PC-9 (cell line): ENCODE measurements around the gene ATAD3A. TPM values are rescaled to one million over a fixed set of nuclear protein-coding genes. Genes with fewer than 3 reads are reported as not detected.

Experiments used
- BruUV-seq: library from RNA; stranded (reverse); fragments of 400-500 nt; replicated peaks from 2 replicates; lab custom pipeline; 2021; lab: Mats Ljungman, UMichigan
- CTCF ChIA-PET: fragments of 300-600 bp; sonication (Branson Sonifier 250); formaldehyde crosslinking; loops from one replicate; lab custom pipeline; 2022; ENCODE audit warnings: antibody characterized with exemption; lab: Charles Lee
- POLR2A ChIA-PET: fragments of 300-600 bp; sonication (Branson Sonifier 250); formaldehyde crosslinking; loops from one replicate; lab custom pipeline; 2022; ENCODE audit warnings: antibody characterized with exemption; ENCODE audit not compliant: unreplicated experiment; lab: Charles Lee
- DNase-seq, 2 experiments: peaks; one replicate each; pipeline versions ENCODE4 v3.0.0 to v3.0.0-alpha.2; 2015 to 2022; ENCODE audit warnings: mixed read lengths in 1 of 2
- H2AFZ ChIP-seq: fragments of 200-600 bp; sonication (generic); 2 replicates; pipeline ENCODE4 v1.8.1; 2017; ENCODE audit warnings: antibody characterized with exemption
- H3F3A ChIP-seq: fragments of 200-600 bp; sonication (generic); 2 replicates; pipeline ENCODE4 v1.8.1; 2017; ENCODE audit warnings: antibody characterized with exemption, mild to moderate bottlenecking, low read depth; ENCODE audit not compliant: insufficient read depth
- H3K27ac ChIP-seq: fragments of 200-600 bp; sonication (generic); 2 replicates; pipeline ENCODE4 v1.6.1; 2016; ENCODE audit warnings: mixed run types
- H3K27me3 ChIP-seq: fragments of 200-600 bp; sonication (generic); 2 replicates; pipeline ENCODE4 v1.6.1; 2016; ENCODE audit warnings: low read depth, mixed run types; ENCODE audit not compliant: insufficient read depth
- H3K36me3 ChIP-seq: fragments of 200-600 bp; sonication (generic); 2 replicates; pipeline ENCODE4 v1.6.1; 2016; ENCODE audit warnings: low read depth, mixed run types
- H3K4me1 ChIP-seq: fragments of 200-600 bp; sonication (generic); replicated peaks from 2 replicates; pipeline ENCODE4 v1.6.1; 2016; ENCODE audit warnings: mixed run types; ENCODE audit not compliant: insufficient read depth
- H3K4me2 ChIP-seq: fragments of 200-600 bp; sonication (generic); 2 replicates; pipeline ENCODE4 v1.6.1; 2017; ENCODE audit warnings: mixed run types
- H3K4me3 ChIP-seq: fragments of 200-600 bp; sonication (generic); 2 replicates; pipeline ENCODE4 v1.6.1; 2016; ENCODE audit warnings: mixed run types
- H3K79me2 ChIP-seq: fragments of 200-600 bp; sonication (generic); 2 replicates; pipeline ENCODE4 v1.6.1; 2017; ENCODE audit warnings: low read depth, mixed run types
- H3K9me2 ChIP-seq: fragments of 200-600 bp; sonication (generic); 2 replicates; pipeline ENCODE4 v1.8.1; 2017; ENCODE audit warnings: mild to moderate bottlenecking; ENCODE audit not compliant: insufficient read depth
- H3K9me3 ChIP-seq: fragments of 200-600 bp; sonication (generic); 2 replicates; pipeline ENCODE4 v1.8.1; 2016; ENCODE audit warnings: low read depth; ENCODE audit not compliant: insufficient read depth
- H4K20me1 ChIP-seq: fragments of 200-600 bp; sonication (generic); 2 replicates; pipeline ENCODE4 v1.8.1; 2017; ENCODE audit not compliant: insufficient read depth
- CTCF ChIP-seq: fragments of 200-600 bp; sonication (generic); conservative IDR thresholded peaks from 2 replicates; pipeline ENCODE4 v1.6.1; 2017; ENCODE audit warnings: mixed run types, antibody characterized with exemption, mild to moderate bottlenecking, moderate library complexity
- EZH2 ChIP-seq: fragments of 200-600 bp; sonication (generic); IDR thresholded peaks from 2 replicates; pipeline ENCODE4 v1.8.0; 2017; ENCODE audit warnings: antibody characterized with exemption, low read depth
- intact Hi-C: fragments of 100-400 bp; cut with micrococcal nuclease; formaldehyde crosslinking; loops from one replicate; pipeline ENCODE4 v1.10.0; 2022; ENCODE audit not compliant: unreplicated experiment
- total RNA-seq: library from RNA; stranded (reverse); gene quantifications from 2 replicates; pipeline ENCODE4 v1.2.3, GENCODE V29; 2021

ATAD3A gene
- total RNA-seq, 1 experiment from 2014 or later = 43.6 TPM

- no peak for DNase-seq
- Histone ChIP-seq H3F3A (peaks cover 19% of the 10 kb centered on the region; the same call in 1 of the 2 replicates), H3K4me3 (no peak overlapping the region), H3K4me1 (no peaks in the 10 kb centered on the region), H3K27ac (no peak overlapping the region), H3K9me3 (no peaks in the 10 kb centered on the region), H3K36me3 (no peaks in the 10 kb centered on the region), H3K79me2 (no peaks in the 10 kb centered on the region), H3K4me2 (no peak overlapping the region), H2AFZ (no peak overlapping the region), H3K9me2 (no peaks in the 10 kb centered on the region), H4K20me1 (peaks cover 8% of the 10 kb centered on the region; the same call in 1 of the 2 replicates), H3K27me3 (no peaks in the 10 kb centered on the region)
- TF ChIP-seq EZH2 (no peak), CTCF (no peak)
- ChIA-PET CTCF (interaction anchor here (0.5 kb wide), 1 partner anchor 370 kb away, joined by 3 read pairs; no protein-coding TSS in a partner anchor), POLR2A (interaction anchor here (0.6 kb wide), 1 partner anchor 231 kb away, joined by 3 read pairs; no protein-coding TSS in a partner anchor)
- intact Hi-C loops = no loop called here
- BruUV-seq = no TSS peak
These were observed 24.3 kb downstream of the ATAD3A start for GRCh38 chr1:1536019-1536937.

GRCh38 chr1:1536938-1537546 is 25.1 kb downstream of the ATAD3A start:
- DNase-seq = no peak
- intact Hi-C loops = no loop called here
- POLR2A ChIA-PET = no interaction called here

More at GRCh38 chr1:1536938-1537546, 25.1 kb downstream of the ATAD3A start:
- no peak for TF ChIP-seq CTCF
- no peak for TF ChIP-seq EZH2
- Histone ChIP-seq H3K4me2 (no peak overlapping the region), H3K4me1 (no peaks in the 10 kb centered on the region), H3K27ac (no peak overlapping the region), H3F3A (peaks cover 19% of the 10 kb centered on the region; the same call in 1 of the 2 replicates), H4K20me1 (peaks cover 15% of the 10 kb centered on the region; the same call in 1 of the 2 replicates), H2AFZ (no peak overlapping the region), H3K36me3 (no peaks in the 10 kb centered on the region), H3K9me2 (no peaks in the 10 kb centered on the region), H3K27me3 (no peaks in the 10 kb centered on the region), H3K79me2 (no peaks in the 10 kb centered on the region), H3K4me3 (no peak overlapping the region), H3K9me3 (no peaks in the 10 kb centered on the region)
- BruUV-seq = no TSS peak
- CTCF ChIA-PET = no interaction called here
